GM19455 (cell line): ENCODE results near the gene RTL5.

Experiments
- ATAC-seq: cut with Tn5 transposase; IDR thresholded peaks from one replicate; pipeline ENCODE4 v1.9.1; 2021; ENCODE audit not compliant: unreplicated experiment

Gene RTL5

DNA sequence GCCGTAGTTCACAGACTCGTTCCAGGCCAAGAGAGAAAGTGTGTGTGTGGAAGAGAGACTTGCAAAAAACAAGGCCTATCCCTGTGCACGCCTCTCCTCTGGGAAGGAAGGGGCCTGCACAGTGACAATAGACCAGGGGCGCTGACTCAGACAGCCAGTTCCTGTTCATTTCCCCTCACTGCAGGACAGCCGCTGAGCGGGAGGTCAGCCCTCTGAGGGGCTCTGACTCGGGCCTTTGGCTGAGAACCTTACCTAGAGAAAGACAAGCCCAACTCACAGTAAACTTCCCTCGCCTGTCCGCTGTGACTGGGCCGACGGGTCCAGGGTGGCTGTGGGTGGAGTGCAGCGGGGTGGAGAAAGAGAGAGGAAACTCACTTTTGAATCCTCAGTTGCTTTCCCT, 52.1 kb downstream of the RTL5 start:
- no peak for ATAC-seq

DNA sequence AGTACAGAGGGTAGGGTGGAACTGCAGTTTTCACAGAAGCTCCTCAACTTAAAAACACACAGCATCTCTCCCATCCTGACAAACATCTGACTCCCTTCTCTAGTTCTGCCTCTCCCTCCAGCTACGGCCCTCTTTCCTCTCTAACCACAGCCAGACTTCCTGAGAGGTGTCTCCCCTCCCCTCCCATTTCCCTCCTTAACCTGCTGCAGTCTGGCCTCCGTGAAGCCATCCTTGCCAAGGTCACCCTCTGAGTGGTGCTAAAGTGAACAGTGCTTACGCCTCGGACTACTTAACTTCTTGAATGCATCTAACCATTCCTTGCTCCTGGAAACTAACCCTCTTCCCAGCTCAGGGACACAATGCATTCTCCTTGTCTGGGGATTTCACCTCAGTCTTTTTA, 53.3 kb downstream of the RTL5 start:
- no peak for ATAC-seq
